ENCODE data around the gene RBM17.
A peak's percentile ranks its signal among the peaks of the same experiment; 100 is the strongest.

Gene RBM17

DNA sequence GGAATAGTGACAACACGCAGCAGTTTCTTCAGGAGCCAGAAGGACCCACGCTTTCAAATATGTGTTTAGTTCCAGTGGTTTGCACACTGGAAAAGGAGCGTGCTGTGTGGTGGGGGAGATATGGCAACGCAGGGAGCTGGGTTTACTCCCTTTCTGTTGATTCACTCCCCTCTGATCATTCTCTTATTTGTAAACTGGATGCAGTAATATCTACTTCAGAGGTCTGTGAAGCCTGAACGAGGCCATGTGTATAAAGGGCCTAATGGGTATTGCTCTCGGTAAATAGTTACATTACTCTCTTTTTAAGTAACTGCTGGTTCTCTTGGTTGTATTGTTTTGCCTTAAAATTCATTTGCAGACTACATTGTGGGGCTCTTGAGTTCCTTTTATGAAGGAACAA lies 19.2 kb downstream of the RBM17 start:
- no peak overlapping the region for H3K4me3 ChIP-seq (ENCODE audit: low read depth in 1 of 2, low read length in 1 of 2)
- peaks cover 11 to 14% of the 10 kb centered on the region in 2 experiments for H3K4me1 ChIP-seq (ENCODE audit: control insufficient read depth in 1 of 2, insufficient read depth in 1 of 2, low read depth in 1 of 2, low read length in 1 of 2)
- no peaks in the 10 kb centered on the region for H3K9me3 ChIP-seq
- TF ChIP-seq, protein P1, sequence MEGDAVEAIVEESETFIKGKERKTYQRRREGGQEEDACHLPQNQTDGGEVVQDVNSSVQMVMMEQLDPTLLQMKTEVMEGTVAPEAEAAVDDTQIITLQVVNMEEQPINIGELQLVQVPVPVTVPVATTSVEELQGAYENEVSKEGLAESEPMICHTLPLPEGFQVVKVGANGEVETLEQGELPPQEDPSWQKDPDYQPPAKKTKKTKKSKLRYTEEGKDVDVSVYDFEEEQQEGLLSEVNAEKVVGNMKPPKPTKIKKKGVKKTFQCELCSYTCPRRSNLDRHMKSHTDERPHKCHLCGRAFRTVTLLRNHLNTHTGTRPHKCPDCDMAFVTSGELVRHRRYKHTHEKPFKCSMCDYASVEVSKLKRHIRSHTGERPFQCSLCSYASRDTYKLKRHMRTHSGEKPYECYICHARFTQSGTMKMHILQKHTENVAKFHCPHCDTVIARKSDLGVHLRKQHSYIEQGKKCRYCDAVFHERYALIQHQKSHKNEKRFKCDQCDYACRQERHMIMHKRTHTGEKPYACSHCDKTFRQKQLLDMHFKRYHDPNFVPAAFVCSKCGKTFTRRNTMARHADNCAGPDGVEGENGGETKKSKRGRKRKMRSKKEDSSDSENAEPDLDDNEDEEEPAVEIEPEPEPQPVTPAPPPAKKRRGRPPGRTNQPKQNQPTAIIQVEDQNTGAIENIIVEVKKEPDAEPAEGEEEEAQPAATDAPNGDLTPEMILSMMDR (IDR thresholded peaks at IDR 0.05) = no peak
- peak overlapping the region; percentile 11 for H3K27ac ChIP-seq
- no peaks in the 10 kb centered on the region for H3K27me3 ChIP-seq
- peaks cover 75% of the 10 kb centered on the region for H3K36me3 ChIP-seq

DNA sequence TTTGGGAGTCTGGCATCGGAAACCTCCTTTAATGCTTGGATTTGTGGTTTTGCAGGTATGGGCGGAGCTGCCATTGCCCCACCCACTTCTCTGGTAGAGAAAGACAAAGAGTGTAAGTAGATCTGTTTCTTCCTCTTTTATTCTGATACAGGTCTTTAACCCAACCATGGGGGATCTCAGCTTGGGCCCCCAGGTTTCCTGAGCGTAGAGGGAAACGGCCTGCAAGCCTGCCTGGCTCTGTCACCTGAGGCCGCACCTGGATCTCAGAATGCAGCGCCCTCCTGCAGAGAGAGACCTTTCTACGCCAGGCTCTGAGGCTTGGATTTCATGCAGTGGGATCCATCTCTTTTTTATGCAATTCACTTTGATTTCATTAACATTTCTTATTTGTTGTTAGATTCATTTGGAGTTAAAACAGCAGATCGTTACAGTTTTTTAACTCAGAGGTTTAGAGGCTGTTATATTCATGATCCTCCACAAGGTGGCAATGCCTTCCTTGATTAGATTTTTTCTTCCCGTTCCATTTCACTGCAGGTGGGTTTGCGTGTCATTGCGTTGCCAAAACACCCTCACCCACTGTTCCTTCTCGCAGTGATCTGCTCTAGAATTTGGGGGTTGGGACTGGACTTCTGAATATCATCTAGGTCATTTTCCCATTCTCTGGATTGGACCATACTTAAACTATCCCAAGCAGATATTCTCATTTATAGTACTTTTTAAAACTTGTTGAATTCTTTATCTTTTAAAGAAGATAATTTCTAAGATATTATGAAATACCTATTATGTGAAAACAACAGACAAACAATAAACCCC lies 20.0 kb downstream of the RBM17 start:
- Histone ChIP-seq H3K36me3 (peaks cover 78% of the 10 kb centered on the region), H3K4me3 (ENCODE audit: low read depth in 1 of 2, low read length in 1 of 2) (no peak overlapping the region), H3K27ac (peak overlapping the region; percentile 22), H3K27me3 (no peaks in the 10 kb centered on the region), H3K4me1 (ENCODE audit: control insufficient read depth in 1 of 2, insufficient read depth in 1 of 2, low read depth in 1 of 2, low read length in 1 of 2) (peaks cover 11 to 14% of the 10 kb centered on the region in 2 experiments), H3K9me3 (no peaks in the 10 kb centered on the region)
- TF ChIP-seq, protein P1 (IDR thresholded peaks at IDR 0.05) = peak; percentile 85

DNA sequence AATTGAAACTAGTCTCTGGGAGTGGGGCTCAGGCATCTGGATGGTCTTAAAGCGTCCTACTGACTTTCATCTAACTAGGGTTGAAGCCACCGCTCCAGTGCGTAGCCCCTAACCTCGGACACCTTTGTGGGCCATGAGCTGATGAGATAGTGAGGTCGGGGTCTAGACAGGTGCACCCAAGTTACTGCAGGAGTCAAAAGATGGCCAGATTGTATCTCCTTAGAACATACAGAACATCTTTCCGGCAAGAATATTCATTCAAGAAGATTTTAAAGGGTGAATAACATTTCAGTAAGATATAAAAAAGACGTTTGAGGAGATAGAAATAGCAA lies 20.6 kb downstream of the RBM17 start:
- H3K9me3 ChIP-seq = no peaks in the 10 kb centered on the region
- TF ChIP-seq, protein P1 (IDR thresholded peaks at IDR 0.05) = no peak
- H3K4me1 ChIP-seq (ENCODE audit: control insufficient read depth in 1 of 2, insufficient read depth in 1 of 2, low read depth in 1 of 2, low read length in 1 of 2) = peaks cover 11 to 14% of the 10 kb centered on the region in 2 experiments
- no peak overlapping the region for H3K27ac ChIP-seq
- H3K36me3 ChIP-seq = peaks cover 80% of the 10 kb centered on the region
- no peaks in the 10 kb centered on the region for H3K27me3 ChIP-seq
- no peak overlapping the region for H3K4me3 ChIP-seq (ENCODE audit: low read depth in 1 of 2, low read length in 1 of 2)

DNA sequence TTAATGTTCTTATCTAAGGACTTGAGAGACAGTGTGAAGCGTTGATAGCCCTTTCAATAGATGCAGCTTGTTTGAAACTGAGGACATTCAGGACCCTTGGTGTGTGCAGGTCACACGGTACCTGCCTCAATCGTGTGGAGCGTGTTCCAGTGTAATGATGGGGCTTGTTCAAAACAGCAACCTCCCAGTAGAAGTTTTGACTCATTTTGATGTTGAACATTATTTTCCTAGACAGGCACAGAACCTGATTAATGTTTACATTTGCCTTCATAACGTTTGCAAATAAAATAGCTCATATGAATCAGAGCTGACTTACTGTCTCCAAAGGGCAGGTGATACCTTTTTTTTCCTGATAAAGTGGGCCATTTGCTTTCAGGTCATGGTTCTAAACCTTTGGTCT lies 21.3 kb downstream of the RBM17 start:
- peaks cover 11 to 14% of the 10 kb centered on the region in 2 experiments for H3K4me1 ChIP-seq (ENCODE audit: control insufficient read depth in 1 of 2, insufficient read depth in 1 of 2, low read depth in 1 of 2, low read length in 1 of 2)
- H3K4me3 ChIP-seq (ENCODE audit: low read depth in 1 of 2, low read length in 1 of 2) = no peak overlapping the region
- H3K27me3 ChIP-seq = no peaks in the 10 kb centered on the region
- H3K27ac ChIP-seq = no peak overlapping the region
- TF ChIP-seq, protein P1 (IDR thresholded peaks at IDR 0.05) = no peak
- peaks cover 81% of the 10 kb centered on the region for H3K36me3 ChIP-seq
- H3K9me3 ChIP-seq = no peaks in the 10 kb centered on the region

DNA sequence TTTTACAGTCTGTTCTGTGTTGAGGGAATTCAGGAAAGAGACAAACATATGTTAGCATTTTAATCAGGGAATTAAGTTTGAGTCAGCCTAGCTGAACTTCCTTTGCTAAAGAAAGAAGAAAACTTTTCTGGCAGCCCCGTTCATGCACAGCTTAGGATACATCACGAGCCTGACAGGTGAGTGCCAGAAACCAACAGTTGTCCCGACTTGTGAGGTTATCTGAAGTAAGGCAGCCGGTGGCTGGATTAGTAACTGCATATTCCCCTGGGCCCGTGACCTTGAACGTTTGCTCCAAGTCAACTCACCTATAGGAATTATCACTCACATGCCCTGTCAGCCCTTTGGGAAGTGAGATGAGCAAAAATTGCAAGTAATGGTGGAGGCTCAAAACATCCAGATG lies 24.1 kb downstream of the RBM17 start:
- no peak overlapping the region for H3K4me3 ChIP-seq (ENCODE audit: low read depth in 1 of 2, low read length in 1 of 2)
- H3K9me3 ChIP-seq = no peaks in the 10 kb centered on the region
- TF ChIP-seq, protein P1 (IDR thresholded peaks at IDR 0.05) = no peak
- H3K27ac ChIP-seq = no peak overlapping the region
- H3K27me3 ChIP-seq = no peaks in the 10 kb centered on the region
- H3K4me1 ChIP-seq (ENCODE audit: control insufficient read depth in 1 of 2, insufficient read depth in 1 of 2, low read depth in 1 of 2, low read length in 1 of 2) = peaks cover 11 to 14% of the 10 kb centered on the region in 2 experiments
- peaks cover 62% of the 10 kb centered on the region for H3K36me3 ChIP-seq
